ENCODE measurements around the gene SEC14L5. TPM values are rescaled to one million over a fixed set of nuclear protein-coding genes. Genes with fewer than 3 reads are reported as not detected.

SEC14L5 gene
- total and polyA plus RNA-seq, 10 of the 15 experiments (the other 5 are each of a cell fraction or from before 2014, with no cell fraction given): 0.01 TPM; not detected in 9

- Histone ChIP-seq H3K4me1 (ENCODE audit: control insufficient read depth, insufficient read depth, low read length) (peaks cover 4% of the 10 kb centered on the region; the same call in 1 of the 2 replicates), H3K9me3 (replicated peaks; ENCODE audit: control insufficient read depth, insufficient read depth, low read length) (no peaks in the 10 kb centered on the region), H3K79me2 (ENCODE audit: control insufficient read depth, insufficient read depth, low read length) (no peaks in the 10 kb centered on the region), H3K9ac (ENCODE audit: control insufficient read depth, insufficient read depth, low read length) (no peak overlapping the region), H3K27ac (ENCODE audit: control insufficient read depth, insufficient read depth) (no peak overlapping the region), H3K36me3 (ENCODE audit: control insufficient read depth in 2 of 2, insufficient read depth in 2 of 2, low read length in 1 of 2) (no peaks in the 10 kb centered on the region), H3K4me2 (ENCODE audit: control insufficient read depth, insufficient read depth) (no peak overlapping the region), H2AFZ (ENCODE audit: control insufficient read depth, low read depth, low read length) (no peak overlapping the region), H3K4me3 (no peak overlapping the region), H3K27me3 (replicated peaks in 1 of 2; ENCODE audit: control insufficient read depth in 2 of 2, insufficient read depth in 2 of 2, low read length in 1 of 2) (no peaks in the 10 kb centered on the region; a peak in 2 of 4 replicates), H4K20me1 (ENCODE audit: control insufficient read depth, insufficient read depth) (no peaks in the 10 kb centered on the region)
- no peak for TF ChIP-seq NR2C2 (IDR thresholded peaks at IDR 0.05; ENCODE audit: borderline replicate concordance, control insufficient read depth, insufficient read length, low read depth)
- TF ChIP-seq, protein P1, sequence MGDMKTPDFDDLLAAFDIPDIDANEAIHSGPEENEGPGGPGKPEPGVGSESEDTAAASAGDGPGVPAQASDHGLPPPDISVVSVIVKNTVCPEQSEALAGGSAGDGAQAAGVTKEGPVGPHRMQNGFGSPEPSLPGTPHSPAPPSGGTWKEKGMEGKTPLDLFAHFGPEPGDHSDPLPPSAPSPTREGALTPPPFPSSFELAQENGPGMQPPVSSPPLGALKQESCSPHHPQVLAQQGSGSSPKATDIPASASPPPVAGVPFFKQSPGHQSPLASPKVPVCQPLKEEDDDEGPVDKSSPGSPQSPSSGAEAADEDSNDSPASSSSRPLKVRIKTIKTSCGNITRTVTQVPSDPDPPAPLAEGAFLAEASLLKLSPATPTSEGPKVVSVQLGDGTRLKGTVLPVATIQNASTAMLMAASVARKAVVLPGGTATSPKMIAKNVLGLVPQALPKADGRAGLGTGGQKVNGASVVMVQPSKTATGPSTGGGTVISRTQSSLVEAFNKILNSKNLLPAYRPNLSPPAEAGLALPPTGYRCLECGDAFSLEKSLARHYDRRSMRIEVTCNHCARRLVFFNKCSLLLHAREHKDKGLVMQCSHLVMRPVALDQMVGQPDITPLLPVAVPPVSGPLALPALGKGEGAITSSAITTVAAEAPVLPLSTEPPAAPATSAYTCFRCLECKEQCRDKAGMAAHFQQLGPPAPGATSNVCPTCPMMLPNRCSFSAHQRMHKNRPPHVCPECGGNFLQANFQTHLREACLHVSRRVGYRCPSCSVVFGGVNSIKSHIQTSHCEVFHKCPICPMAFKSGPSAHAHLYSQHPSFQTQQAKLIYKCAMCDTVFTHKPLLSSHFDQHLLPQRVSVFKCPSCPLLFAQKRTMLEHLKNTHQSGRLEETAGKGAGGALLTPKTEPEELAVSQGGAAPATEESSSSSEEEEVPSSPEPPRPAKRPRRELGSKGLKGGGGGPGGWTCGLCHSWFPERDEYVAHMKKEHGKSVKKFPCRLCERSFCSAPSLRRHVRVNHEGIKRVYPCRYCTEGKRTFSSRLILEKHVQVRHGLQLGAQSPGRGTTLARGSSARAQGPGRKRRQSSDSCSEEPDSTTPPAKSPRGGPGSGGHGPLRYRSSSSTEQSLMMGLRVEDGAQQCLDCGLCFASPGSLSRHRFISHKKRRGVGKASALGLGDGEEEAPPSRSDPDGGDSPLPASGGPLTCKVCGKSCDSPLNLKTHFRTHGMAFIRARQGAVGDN (IDR thresholded peaks at IDR 0.05): no peak
- intact Hi-C loops (cut with micrococcal nuclease; ENCODE audit: unreplicated experiment): loop anchor here (5.0 to 10.0 kb wide), 6 partner anchors 107 to 647 kb away; partner anchors contain the start of genes GLYR1, NUDT16L1, ROGDI and UBN1
- DNase-seq (ENCODE audit: low read depth, low spot score) (no peak), ATAC-seq (no peak), FAIRE-seq (no peak)
- CTCF ChIA-PET: interaction anchor here (0.6 to 1.1 kb wide), 2 partner anchors 232 to 369 kb away, joined by 3 to 4 read pairs; no protein-coding TSS in a partner anchor
- 88% methylated on average over 1 of the region's 1 CpG for whole genome bisulfite sequencing (ENCODE audit: insufficient coverage, insufficient replicate concordance, low lambda C conversion rate, missing lambda C conversion rate)
- BruUV-seq (replicated peaks): no TSS peak
- in situ Hi-C loops (cut with MboI): loop anchor here (10.0 kb wide), 2 partner anchors 340 to 440 kb away; partner anchors contain the start of gene UBALD1
- RAD21 ChIA-PET (ENCODE audit: unreplicated experiment): interaction anchor here (1.3 kb wide), 1 partner anchor 144 kb away, joined by 3 read pairs; no protein-coding TSS in a partner anchor
- POLR2A ChIA-PET: no interaction called here
- SMC1A ChIA-PET (ENCODE audit: uncharacterized antibody, unreplicated experiment): no interaction called here
Measured at GRCh38 chr16:4954714-4955113, 3.4 kb upstream of the SEC14L5 start.

All from GM12878 (cell line).